Endothelial cell of umbilical vein (primary cell): ENCODE results near the gene GRM8. TPM values are rescaled to one million over a fixed set of nuclear protein-coding genes. Genes with fewer than 3 reads are reported as not detected.

Experiments
- BruUV-seq: library from RNA; stranded (reverse); fragments of 400-500 nt; replicated peaks from 2 replicates; lab custom pipeline; 2021; lab: Mats Ljungman, UMichigan
- CTCF ChIA-PET: fragments of 300-600, 350-600 bp; sonication (Branson Sonifier 250); formaldehyde crosslinking; loops from one replicate; lab custom pipeline; 2021; ENCODE audit warnings: antibody characterized with exemption, inconsistent platforms; lab: Charles Lee
- POLR2A ChIA-PET: fragments of 300-600, 350-600 bp; sonication (Branson Sonifier 250); formaldehyde crosslinking; loops from one replicate; lab custom pipeline; 2021; ENCODE audit warnings: antibody characterized with exemption, inconsistent platforms; lab: Charles Lee
- DNase-seq: peaks from one replicate; pipeline ENCODE4 v3.0.0-alpha.2; 2011; ENCODE audit warnings: low read depth, low spot score
- FAIRE-seq: peaks from 2 replicates; lab custom pipeline; 2011; peaks lifted over from hg19 to GRCh38; lab: Jason Lieb, UNC
- H2AFZ ChIP-seq: 2 replicates; pipeline ENCODE4 v1.6.0; 2012; ENCODE audit warnings: low read depth, low read length, control low read depth, inconsistent platforms
- H3K27ac ChIP-seq: 2 replicates; pipeline ENCODE4 v1.5.1; 2011; ENCODE audit warnings: low read depth, mild to moderate bottlenecking, control low read depth, low read length, moderate library complexity; ENCODE audit not compliant: insufficient read depth
- H3K27me3 ChIP-seq, 2 experiments: 2 replicates each; pipeline versions ENCODE4 v1.6.0 to v1.6.1; 2011; ENCODE audit warnings: low read length in 2 of 2, mixed read lengths in 1 of 2; ENCODE audit not compliant: control insufficient read depth in 2 of 2, insufficient read depth in 2 of 2
- H3K36me3 ChIP-seq, 2 experiments: 2 replicates in 1 of 2; 3 replicates in 1 of 2; pipeline ENCODE4 v1.5.1; 2011; ENCODE audit warnings: low read length in 2 of 2, mild to moderate bottlenecking in 1 of 2, moderate library complexity in 1 of 2; ENCODE audit not compliant: control insufficient read depth in 2 of 2, insufficient read depth in 2 of 2; ENCODE audit errors: extremely low read depth in 1 of 2
- H3K4me1 ChIP-seq: 3 replicates; pipeline ENCODE4 v1.5.1; 2011; ENCODE audit warnings: mild to moderate bottlenecking, low read length; ENCODE audit not compliant: control insufficient read depth, insufficient read depth; ENCODE audit errors: extremely low read depth
- H3K4me2 ChIP-seq: 2 replicates; pipeline ENCODE4 v1.6.1; 2011; ENCODE audit warnings: low read length, control low read depth, mixed read lengths; ENCODE audit not compliant: insufficient read depth
- H3K4me3 ChIP-seq, 3 experiments: fragments of 200-600 bp in 1 of 3; sonication (generic), shearing (Covaris generic) in 1 of 3; replicated peaks in 1 of 3; 2 replicates each; pipeline ENCODE4 v1.5.1; 2011 to 2016; ENCODE audit warnings: control low read depth in 3 of 3, low read length in 3 of 3, mild to moderate bottlenecking in 2 of 3, inconsistent platforms in 1 of 3, low read depth in 1 of 3, moderate library complexity in 1 of 3; ENCODE audit not compliant: insufficient read depth in 1 of 3
- H3K79me2 ChIP-seq: 2 replicates; pipeline ENCODE4 v1.6.0; 2012; ENCODE audit warnings: low read length, inconsistent platforms; ENCODE audit not compliant: control insufficient read depth, insufficient read depth
- H3K9ac ChIP-seq: replicated peaks from 2 replicates; pipeline ENCODE3; 2011; ENCODE audit warnings: low read length, control low read depth; ENCODE audit not compliant: insufficient read depth; ENCODE audit errors: extremely low read depth
- H3K9me1 ChIP-seq: replicated peaks from 3 replicates; pipeline ENCODE4 v1.6.0; 2011; ENCODE audit warnings: mild to moderate bottlenecking, low read length; ENCODE audit not compliant: control insufficient read depth, insufficient read depth; ENCODE audit errors: extremely low read depth
- H3K9me3 ChIP-seq: replicated peaks from 2 replicates; pipeline ENCODE4 v1.5.1; 2012; ENCODE audit warnings: low read length, inconsistent platforms; ENCODE audit not compliant: control insufficient read depth, insufficient read depth
- H4K20me1 ChIP-seq: replicated peaks from 2 replicates; pipeline ENCODE3; 2011; ENCODE audit warnings: mild to moderate bottlenecking, low read length; ENCODE audit not compliant: control insufficient read depth, insufficient read depth; ENCODE audit errors: extremely low read depth
- EZH2 ChIP-seq: IDR thresholded peaks from 2 replicates; pipeline ENCODE4 v1.6.1; 2012; ENCODE audit warnings: borderline replicate concordance, low read depth, mild to moderate bottlenecking, moderate library complexity, low read length, inconsistent platforms; ENCODE audit not compliant: severe bottlenecking
- FOS ChIP-seq: IDR thresholded peaks from 2 replicates; pipeline ENCODE4 v1.6.1; 2011; ENCODE audit warnings: mild to moderate bottlenecking, low read length, moderate library complexity, borderline replicate concordance; ENCODE audit not compliant: insufficient read depth
- GATA2 ChIP-seq: IDR thresholded peaks from 2 replicates; pipeline ENCODE4 v1.7.0; 2011; ENCODE audit warnings: low read depth, mild to moderate bottlenecking, moderate library complexity, mixed read lengths, low read length; ENCODE audit not compliant: insufficient read length, insufficient read depth
- JUN ChIP-seq: IDR thresholded peaks from 2 replicates; pipeline ENCODE4 v1.6.1; 2011; ENCODE audit warnings: borderline replicate concordance, low read depth; ENCODE audit not compliant: insufficient read length, insufficient read depth
- MYC ChIP-seq: IDR thresholded peaks from one replicate; pipeline ENCODE4 v1.6.1; 2011; ENCODE audit warnings: mild to moderate bottlenecking, low read depth, low read length
- POLR2A ChIP-seq: IDR thresholded peaks from 2 replicates; pipeline ENCODE4 v1.6.1; 2012; ENCODE audit warnings: low read depth, mild to moderate bottlenecking, control low read depth, low read length
- POLR2AphosphoS5 ChIP-seq: IDR thresholded peaks from 2 replicates; pipeline ENCODE4 v1.6.1; 2012; ENCODE audit warnings: low read depth, mild to moderate bottlenecking, control low read depth, low read length, moderate library complexity; ENCODE audit not compliant: insufficient read depth
- dilution Hi-C: fragments of 300-500 bp; cut with MboI; formaldehyde crosslinking; loops from one replicate; pipeline ENCODE4 v1.15.0; 2019; ENCODE audit warnings: low sequenced_read_pairs; ENCODE audit not compliant: extremely low pct_ligation_motif_present
- intact Hi-C: fragments of 100-400 bp; cut with micrococcal nuclease; formaldehyde crosslinking; loops from one replicate; pipeline ENCODE4 v1.10.0; 2022
- polyA plus RNA-seq, 4 experiments: library from polyadenylated mRNA; depleted of rRNA in 3 of 4; stranded (reverse) in 3 of 4; unstranded in 1 of 4; fragments of >200 nt; gene quantifications; 2 replicates each; pipeline versions ENCODE4 v1.2.1 to v1.2.3, GENCODE V29; 2011 to 2012; ENCODE audit warnings: missing spikeins in 1 of 4
- total RNA-seq: library from RNA; stranded (reverse); gene quantifications from 2 replicates; pipeline ENCODE4 v1.2.3, GENCODE V29; 2021
- TF ChIP-seq, protein P1 (sequence below), 2 donors: IDR thresholded peaks; 1 replicate in 1 of 2; 2 replicates in 1 of 2; pipeline ENCODE4 v1.5.1; 2011; ENCODE audit warnings: low read length in 2 of 2, mild to moderate bottlenecking in 2 of 2, moderate library complexity in 2 of 2, control low read depth in 1 of 2, inconsistent platforms in 1 of 2, low read depth in 1 of 2; ENCODE audit not compliant: insufficient read depth in 1 of 2; ENCODE audit errors: extremely low read depth in 1 of 2
- TF ChIP-seq, protein P2 (sequence below): IDR thresholded peaks from 2 replicates; pipeline ENCODE4 v1.6.1; 2011; ENCODE audit not compliant: insufficient read depth, insufficient read length

The GRM8 gene
- total and polyA plus RNA-seq, 2 donors (not counting 3 experiments of a cell fraction or from before 2014, with no cell fraction given), result not detected

DNA sequence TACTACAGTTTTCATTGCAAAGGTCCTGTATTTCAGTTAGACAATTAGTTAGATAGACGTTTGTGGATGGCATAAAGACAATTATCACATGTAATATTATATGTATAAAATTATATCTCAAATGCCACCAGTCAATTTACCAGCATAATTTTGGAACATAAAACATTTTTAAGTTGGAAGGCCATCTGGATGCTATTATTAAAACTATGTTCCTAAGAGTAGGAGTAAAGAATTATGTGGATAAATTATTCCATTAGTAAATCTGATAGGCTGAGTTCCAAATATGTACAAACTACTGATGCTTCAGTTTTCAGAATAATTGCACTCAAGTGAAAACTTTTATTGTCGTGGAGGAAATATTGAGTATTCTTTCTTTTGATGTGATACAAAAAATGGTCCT, 790.3 kb downstream of the GRM8 start:
- H3K79me2 ChIP-seq, result no peaks in the 10 kb centered on the region
- no peak overlapping the region for H3K4me2 ChIP-seq
- H3K9me3 ChIP-seq, result no peaks in the 10 kb centered on the region
- dilution Hi-C loops (no loop called here), intact Hi-C loops (no loop called here)
- no TSS peak for BruUV-seq
- H3K4me1 ChIP-seq, result no peaks in the 10 kb centered on the region
- H4K20me1 ChIP-seq, result no peaks in the 10 kb centered on the region
- ChIA-PET POLR2A (no interaction called here), CTCF (no interaction called here)
- no peak for FAIRE-seq
- no peak overlapping the region for H3K27ac ChIP-seq
- DNase-seq, result no peak
- no peak overlapping the region for H3K9ac ChIP-seq
- H3K9me1 ChIP-seq, result no peaks in the 10 kb centered on the region
- no peak overlapping the region for H2AFZ ChIP-seq
- no peaks in the 10 kb centered on the region for H3K36me3 ChIP-seq
- H3K27me3 ChIP-seq, result no peaks in the 10 kb centered on the region
- no peak overlapping the region for H3K4me3 ChIP-seq
- TF ChIP-seq JUN (no peak), EZH2 (no peak), FOS (no peak), GATA2 (no peak), POLR2AphosphoS5 (no peak)
- TF ChIP-seq, protein P1, sequence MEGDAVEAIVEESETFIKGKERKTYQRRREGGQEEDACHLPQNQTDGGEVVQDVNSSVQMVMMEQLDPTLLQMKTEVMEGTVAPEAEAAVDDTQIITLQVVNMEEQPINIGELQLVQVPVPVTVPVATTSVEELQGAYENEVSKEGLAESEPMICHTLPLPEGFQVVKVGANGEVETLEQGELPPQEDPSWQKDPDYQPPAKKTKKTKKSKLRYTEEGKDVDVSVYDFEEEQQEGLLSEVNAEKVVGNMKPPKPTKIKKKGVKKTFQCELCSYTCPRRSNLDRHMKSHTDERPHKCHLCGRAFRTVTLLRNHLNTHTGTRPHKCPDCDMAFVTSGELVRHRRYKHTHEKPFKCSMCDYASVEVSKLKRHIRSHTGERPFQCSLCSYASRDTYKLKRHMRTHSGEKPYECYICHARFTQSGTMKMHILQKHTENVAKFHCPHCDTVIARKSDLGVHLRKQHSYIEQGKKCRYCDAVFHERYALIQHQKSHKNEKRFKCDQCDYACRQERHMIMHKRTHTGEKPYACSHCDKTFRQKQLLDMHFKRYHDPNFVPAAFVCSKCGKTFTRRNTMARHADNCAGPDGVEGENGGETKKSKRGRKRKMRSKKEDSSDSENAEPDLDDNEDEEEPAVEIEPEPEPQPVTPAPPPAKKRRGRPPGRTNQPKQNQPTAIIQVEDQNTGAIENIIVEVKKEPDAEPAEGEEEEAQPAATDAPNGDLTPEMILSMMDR (IDR thresholded peaks at IDR 0.05; ENCODE audit: extremely low read depth in 1 of 2, insufficient read depth in 1 of 2, low read depth in 1 of 2, low read length in 2 of 2), result no peak

DNA sequence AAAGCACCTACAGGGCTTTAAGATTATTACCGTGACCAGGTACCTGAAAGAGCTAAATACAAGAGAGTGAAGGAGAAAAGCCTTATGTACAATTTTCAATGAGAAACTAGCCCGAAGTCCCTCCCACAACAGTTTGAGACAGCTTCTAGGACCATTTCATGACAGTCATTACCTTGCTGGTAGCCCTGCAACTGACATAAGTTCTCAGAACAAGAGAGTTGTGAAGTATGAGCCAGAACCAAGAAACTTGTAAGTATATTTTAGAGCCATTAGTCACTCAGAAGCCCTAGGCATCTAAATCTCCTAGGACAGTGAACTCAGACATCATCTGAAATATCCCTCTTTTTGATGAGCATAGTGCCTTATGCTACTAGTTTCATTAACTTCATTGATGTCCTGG, 792.1 kb downstream of the GRM8 start:
- Histone ChIP-seq H3K27me3 (no peaks in the 10 kb centered on the region), H3K4me3 (no peak overlapping the region), H3K27ac (no peak overlapping the region), H3K4me2 (no peak overlapping the region), H3K9me1 (no peaks in the 10 kb centered on the region), H3K9ac (no peak overlapping the region), H3K79me2 (no peaks in the 10 kb centered on the region), H4K20me1 (no peaks in the 10 kb centered on the region), H3K36me3 (no peaks in the 10 kb centered on the region), H3K9me3 (no peaks in the 10 kb centered on the region), H2AFZ (no peak overlapping the region), H3K4me1 (no peaks in the 10 kb centered on the region)
- ChIA-PET CTCF (no interaction called here), POLR2A (no interaction called here)
- BruUV-seq, result no TSS peak
- no peak for TF ChIP-seq GATA2
- TF ChIP-seq, protein P2, sequence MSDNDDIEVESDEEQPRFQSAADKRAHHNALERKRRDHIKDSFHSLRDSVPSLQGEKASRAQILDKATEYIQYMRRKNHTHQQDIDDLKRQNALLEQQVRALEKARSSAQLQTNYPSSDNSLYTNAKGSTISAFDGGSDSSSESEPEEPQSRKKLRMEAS, result no peak
- TF ChIP-seq, protein P1 (IDR thresholded peaks at IDR 0.05; ENCODE audit: extremely low read depth in 1 of 2, insufficient read depth in 1 of 2, low read depth in 1 of 2, low read length in 2 of 2), result no peak
- no peak for TF ChIP-seq POLR2AphosphoS5
- no peak for TF ChIP-seq MYC
- TF ChIP-seq JUN, result no peak
- no peak for TF ChIP-seq EZH2
- no peak for TF ChIP-seq FOS
- TF ChIP-seq POLR2A, result no peak
- FAIRE-seq, result no peak
- intact Hi-C loops, result no loop called here
- DNase-seq, result no peak
- dilution Hi-C loops, result no loop called here
